Measurements from ENCODE around the gene ZNF266.

The ZNF266 gene

DNA sequence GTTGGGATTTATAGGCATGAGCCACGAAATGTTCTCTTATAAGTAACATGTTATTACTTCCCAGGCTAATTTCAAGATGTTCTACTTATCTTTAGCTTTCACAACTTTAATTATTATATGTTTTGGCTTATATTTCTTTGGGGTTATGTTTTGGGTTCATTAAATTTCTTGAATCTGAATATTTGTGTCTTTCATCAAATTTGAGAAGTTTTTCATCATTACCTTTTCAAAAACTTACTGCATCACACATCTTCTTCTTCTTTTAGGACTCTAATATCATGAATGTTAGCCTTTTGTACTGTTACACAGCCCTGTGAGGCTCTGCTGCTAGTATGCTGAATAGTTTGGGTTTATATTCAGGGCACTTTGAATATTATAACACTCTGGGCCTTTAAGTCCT lies 9.7 kb upstream of the ZNF266 start:
- TF ChIP-seq, protein P1, sequence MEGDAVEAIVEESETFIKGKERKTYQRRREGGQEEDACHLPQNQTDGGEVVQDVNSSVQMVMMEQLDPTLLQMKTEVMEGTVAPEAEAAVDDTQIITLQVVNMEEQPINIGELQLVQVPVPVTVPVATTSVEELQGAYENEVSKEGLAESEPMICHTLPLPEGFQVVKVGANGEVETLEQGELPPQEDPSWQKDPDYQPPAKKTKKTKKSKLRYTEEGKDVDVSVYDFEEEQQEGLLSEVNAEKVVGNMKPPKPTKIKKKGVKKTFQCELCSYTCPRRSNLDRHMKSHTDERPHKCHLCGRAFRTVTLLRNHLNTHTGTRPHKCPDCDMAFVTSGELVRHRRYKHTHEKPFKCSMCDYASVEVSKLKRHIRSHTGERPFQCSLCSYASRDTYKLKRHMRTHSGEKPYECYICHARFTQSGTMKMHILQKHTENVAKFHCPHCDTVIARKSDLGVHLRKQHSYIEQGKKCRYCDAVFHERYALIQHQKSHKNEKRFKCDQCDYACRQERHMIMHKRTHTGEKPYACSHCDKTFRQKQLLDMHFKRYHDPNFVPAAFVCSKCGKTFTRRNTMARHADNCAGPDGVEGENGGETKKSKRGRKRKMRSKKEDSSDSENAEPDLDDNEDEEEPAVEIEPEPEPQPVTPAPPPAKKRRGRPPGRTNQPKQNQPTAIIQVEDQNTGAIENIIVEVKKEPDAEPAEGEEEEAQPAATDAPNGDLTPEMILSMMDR (IDR thresholded peaks at IDR 0.05): no peak

DNA sequence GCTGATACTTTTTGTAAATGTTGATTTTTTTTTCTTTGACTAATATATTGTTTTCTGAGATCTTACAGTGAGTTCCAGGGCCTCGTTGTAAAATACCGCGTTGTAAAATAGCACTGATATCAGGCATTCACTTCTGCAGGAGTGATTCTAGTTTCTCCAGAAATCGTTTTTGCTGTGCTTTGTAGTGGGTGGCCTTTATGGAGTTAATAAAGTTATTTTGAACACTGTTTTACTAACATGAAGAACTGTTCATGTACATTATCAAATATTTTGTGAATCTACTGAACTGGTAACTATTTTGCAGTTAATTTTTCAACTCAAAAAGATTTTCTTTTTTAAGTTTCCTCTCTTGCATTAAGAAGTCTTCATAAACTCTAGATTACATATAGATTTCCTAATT lies 985 bp upstream of the ZNF266 start:
- TF ChIP-seq, protein P1 (IDR thresholded peaks at IDR 0.05): no peak

DNA sequence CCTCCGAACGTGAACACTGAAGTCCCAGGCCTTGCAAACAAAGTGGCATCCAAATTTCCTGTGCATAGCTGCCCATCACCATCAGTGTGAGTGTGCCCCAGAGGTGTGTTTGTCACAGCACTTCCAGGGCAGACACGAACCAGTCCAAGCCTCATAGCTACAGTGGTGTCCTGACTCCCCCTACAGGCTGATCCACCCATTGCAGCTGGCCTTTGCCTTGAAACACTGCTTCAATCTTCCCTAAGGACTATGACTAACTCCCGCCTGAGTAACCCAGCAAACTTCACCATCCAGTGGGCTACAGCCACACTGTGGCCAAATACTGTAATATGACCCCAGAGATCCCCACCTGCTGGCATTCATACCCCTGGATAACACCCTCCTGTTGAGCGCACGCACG lies 3.9 kb downstream of the ZNF266 start:
- TF ChIP-seq, protein P1 (IDR thresholded peaks at IDR 0.05): peak; percentile 48

DNA sequence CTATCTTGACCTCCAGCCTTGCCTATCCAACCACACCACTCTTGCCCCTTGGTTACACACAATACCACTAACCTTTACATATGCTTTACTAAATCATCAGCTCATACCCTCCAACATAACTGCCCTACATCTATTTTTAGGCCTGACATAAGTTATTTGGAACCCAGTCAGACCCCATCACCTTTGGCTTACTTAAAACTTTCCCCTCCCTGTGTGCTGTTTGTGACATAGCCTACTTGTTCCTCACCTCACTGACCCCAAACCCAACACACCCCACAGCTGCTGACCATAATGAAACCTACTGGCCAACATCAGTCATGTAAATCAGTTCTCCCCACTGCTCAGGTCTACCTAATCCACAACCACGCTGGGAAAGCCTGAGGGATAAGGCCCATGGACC lies 4.9 kb downstream of the ZNF266 start:
- TF ChIP-seq, protein P1 (IDR thresholded peaks at IDR 0.05): no peak

DNA sequence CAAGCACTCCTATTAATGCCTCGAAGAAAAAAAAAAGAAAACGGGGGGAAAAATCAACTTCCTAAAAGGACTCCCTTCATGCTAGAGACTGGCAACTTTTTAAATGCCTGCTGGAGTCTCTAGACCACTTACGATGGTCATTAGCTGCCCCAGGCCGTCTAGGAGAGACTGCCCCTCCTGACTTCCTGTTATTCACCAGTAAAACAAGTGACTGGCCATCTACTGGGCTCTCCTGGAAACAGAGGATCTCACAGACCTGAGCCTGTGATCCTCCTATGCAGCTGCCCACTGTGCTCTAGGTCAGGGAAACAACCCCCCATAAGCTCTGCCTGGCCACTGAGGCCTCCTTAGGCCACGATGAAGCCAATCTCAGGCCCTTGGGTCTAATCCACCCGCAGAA lies 7.4 kb downstream of the ZNF266 start:
- TF ChIP-seq, protein P1 (IDR thresholded peaks at IDR 0.05): no peak

DNA sequence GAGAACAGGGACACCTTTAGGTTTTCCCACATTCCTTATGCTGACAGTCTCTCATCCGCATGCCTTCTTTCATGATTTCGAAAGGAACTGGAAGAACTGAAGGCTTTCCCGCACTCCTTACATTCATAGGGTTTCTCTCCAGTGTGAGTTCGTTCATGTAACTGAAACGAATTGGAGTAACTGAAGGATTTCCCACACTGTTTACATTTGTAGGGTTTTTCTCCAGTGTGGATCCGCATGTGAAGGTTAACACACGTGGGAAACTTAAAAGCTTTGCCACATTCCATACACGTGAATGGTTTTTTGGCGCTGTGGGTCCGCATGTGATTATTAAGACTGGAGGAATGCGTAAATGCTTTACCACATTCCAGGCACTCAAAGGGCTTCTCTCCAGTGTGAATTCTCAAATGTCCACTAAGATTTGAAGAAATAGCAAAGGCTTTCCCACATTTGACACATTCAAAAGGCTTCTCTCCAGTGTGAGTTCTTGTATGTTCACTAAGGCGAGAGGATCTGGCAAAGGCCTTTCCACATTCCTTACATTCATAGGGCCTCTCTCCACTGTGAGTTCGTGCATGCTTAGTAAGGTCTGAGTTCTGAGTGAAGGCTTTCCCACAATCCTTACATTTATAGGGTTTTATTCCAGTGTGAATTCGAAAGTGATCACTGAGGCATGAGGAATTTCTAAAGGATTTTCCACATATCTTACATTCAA lies 22.0 kb downstream of the ZNF266 start:
- TF ChIP-seq, protein P1 (IDR thresholded peaks at IDR 0.05): no peak

DNA sequence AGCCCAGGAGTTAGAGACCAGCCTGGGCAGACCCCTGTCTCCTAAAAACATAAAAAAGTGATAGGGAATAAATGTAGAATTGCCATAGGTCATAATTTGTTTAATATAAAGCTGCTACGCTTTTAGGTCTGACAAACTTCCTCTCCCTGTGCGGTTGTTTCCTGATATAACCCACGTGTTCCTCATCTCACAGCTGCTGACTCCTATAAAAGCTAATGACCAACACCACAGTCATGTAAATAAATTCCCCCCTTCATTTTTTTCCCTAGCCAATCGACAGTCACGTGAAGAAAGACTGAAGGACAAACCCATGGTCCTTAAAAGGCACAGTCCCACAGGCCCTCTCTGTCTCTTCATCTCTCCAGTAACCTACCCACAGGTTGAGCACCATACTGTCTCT lies 27.5 kb downstream of the ZNF266 start:
- TF ChIP-seq, protein P1 (IDR thresholded peaks at IDR 0.05): no peak

Measured in LNCAP (cell line).